Measurements from ENCODE around the gene GPC6.

- TF ChIP-seq CTCF (IDR thresholded peaks at IDR 0.05 in 8 of 11, conservative IDR thresholded peaks at IDR 0.05 in 3 of 11), result no peak
- TF ChIP-seq POLR2A (IDR thresholded peaks at IDR 0.05), result no peak
- TF ChIP-seq POLR2AphosphoS5 (IDR thresholded peaks at IDR 0.05), result no peak
These were observed 34.0 kb downstream of the GPC6 start for GRCh38 chr13:93260591-93260990.
